Parathyroid adenoma (tissue), 2 donors: ENCODE measurements around the gene DEFB128.
"Not testable (repeated sequence)": the region's sequence is repeated elsewhere in the genome, so short reads cannot be mapped to it uniquely, and the experiment has no call there.

Source experiments
- H2AFZ ChIP-seq: fragments of 300-600 bp; sonication (generic); one replicate; pipeline ENCODE4 v1.7.0; 2017; ENCODE audit warnings: antibody characterized with exemption, mild to moderate bottlenecking
- H3K27ac ChIP-seq: fragments of 300-600 bp; sonication (generic); one replicate; pipeline ENCODE4 v1.7.0; 2017
- H3K27me3 ChIP-seq: fragments of 300-600 bp; sonication (generic); one replicate; pipeline ENCODE4 v1.7.0; 2017; ENCODE audit warnings: low read length; ENCODE audit not compliant: control insufficient read depth, insufficient read depth
- H3K36me3 ChIP-seq: fragments of 300-600 bp; sonication (generic); one replicate; pipeline ENCODE4 v1.7.0; 2017; ENCODE audit warnings: low read length; ENCODE audit not compliant: control insufficient read depth, insufficient read depth
- H3K4me1 ChIP-seq: fragments of 300-600 bp; sonication (generic); one replicate; pipeline ENCODE4 v1.7.0; 2017; ENCODE audit warnings: control low read depth
- H3K4me2 ChIP-seq: fragments of 300-600 bp; sonication (generic); one replicate; pipeline ENCODE4 v1.7.0; 2017; ENCODE audit warnings: low read length
- H3K4me3 ChIP-seq: fragments of 300-600 bp; sonication (generic); one replicate; pipeline ENCODE4 v1.7.0; 2017; ENCODE audit warnings: low read depth, low read length
- H3K79me2 ChIP-seq: fragments of 300-600 bp; sonication (generic); one replicate; pipeline ENCODE4 v1.7.0; 2017; ENCODE audit warnings: control low read depth
- H3K9ac ChIP-seq: fragments of 300-600 bp; sonication (generic); one replicate; pipeline ENCODE4 v1.7.0; 2017; ENCODE audit warnings: mild to moderate bottlenecking
- H3K9me3 ChIP-seq: fragments of 300-600 bp; sonication (generic); one replicate; pipeline ENCODE4 v1.7.0; 2017; ENCODE audit warnings: low read length; ENCODE audit not compliant: control insufficient read depth
- TF ChIP-seq, protein P1 (sequence below): fragments of 300-600 bp; sonication (generic); IDR thresholded peaks from one replicate; pipeline ENCODE4 v1.7.0; 2017; ENCODE audit warnings: antibody characterized with exemption, mild to moderate bottlenecking
- donor health status: primary hyperparathyroidism.

Gene DEFB128

DNA sequence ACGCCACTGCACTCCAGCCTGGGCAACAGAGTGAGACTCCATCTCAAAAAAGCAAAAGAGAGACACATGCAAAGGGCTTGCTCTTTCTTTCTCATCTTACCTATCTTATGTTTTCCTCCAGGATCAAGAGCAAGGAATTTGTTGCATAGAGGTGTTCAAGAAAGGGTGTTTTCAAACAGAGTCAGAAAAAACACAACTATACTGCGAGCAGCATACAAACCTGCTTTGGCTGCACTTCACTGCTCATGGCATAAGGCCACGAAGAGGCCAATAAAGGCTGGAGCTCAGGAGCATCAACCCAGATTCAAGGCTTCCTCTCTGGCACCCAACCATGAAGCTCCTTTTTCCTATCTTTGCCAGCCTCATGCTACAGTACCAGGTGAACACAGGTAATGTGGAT is 37.4 kb upstream of the DEFB128 start, which contains the start of gene DEFB129:
Gene DEFB129, plus strand, starts transcription at position 301 of the 400 bp plus-strand sequence. Its CDS starts 31 bp downstream, at position 332.
- no peak within 1 kb of the TSS for H3K4me3 ChIP-seq
- H3K4me1 ChIP-seq: no peaks in the 10 kb centered on the region
- H3K27ac ChIP-seq: no peak within 1 kb of the TSS
- H3K9ac ChIP-seq: no peak within 1 kb of the TSS
- no peaks in the 10 kb centered on the region for H3K36me3 ChIP-seq
- TF ChIP-seq, protein P1, sequence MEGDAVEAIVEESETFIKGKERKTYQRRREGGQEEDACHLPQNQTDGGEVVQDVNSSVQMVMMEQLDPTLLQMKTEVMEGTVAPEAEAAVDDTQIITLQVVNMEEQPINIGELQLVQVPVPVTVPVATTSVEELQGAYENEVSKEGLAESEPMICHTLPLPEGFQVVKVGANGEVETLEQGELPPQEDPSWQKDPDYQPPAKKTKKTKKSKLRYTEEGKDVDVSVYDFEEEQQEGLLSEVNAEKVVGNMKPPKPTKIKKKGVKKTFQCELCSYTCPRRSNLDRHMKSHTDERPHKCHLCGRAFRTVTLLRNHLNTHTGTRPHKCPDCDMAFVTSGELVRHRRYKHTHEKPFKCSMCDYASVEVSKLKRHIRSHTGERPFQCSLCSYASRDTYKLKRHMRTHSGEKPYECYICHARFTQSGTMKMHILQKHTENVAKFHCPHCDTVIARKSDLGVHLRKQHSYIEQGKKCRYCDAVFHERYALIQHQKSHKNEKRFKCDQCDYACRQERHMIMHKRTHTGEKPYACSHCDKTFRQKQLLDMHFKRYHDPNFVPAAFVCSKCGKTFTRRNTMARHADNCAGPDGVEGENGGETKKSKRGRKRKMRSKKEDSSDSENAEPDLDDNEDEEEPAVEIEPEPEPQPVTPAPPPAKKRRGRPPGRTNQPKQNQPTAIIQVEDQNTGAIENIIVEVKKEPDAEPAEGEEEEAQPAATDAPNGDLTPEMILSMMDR: no peak
- no peak within 1 kb of the TSS for H3K4me2 ChIP-seq
- H3K27me3 ChIP-seq: peaks cover 3% of the 10 kb centered on the region
- H3K79me2 ChIP-seq: no peaks in the 10 kb centered on the region
- no peak within 1 kb of the TSS for H2AFZ ChIP-seq
- H3K9me3 ChIP-seq: no peaks in the 10 kb centered on the region

DNA sequence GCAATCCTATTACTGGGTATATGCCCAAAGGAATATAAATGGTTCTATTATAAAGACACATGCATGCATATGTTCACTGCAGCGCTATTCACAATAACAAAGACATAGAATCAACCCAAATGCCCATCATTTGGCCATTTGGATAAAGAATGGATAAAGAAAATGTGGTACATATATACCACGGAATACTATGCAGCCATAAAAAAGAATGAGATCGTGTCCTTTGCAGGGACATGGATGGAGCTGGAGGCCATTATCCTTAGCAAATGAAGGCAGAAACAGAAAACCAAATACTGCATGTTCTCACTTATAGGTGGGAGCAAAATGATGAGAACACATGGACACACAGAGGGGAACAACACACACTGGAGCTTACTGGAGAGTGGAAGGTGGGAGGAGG is 36.4 kb upstream of the DEFB128 start:
- not testable (repeated sequence) for H3K9me3 ChIP-seq, H3K9ac ChIP-seq, H3K4me1 ChIP-seq, H3K36me3 ChIP-seq, H3K79me2 ChIP-seq, H3K4me3 ChIP-seq, H3K27ac ChIP-seq, H2AFZ ChIP-seq, H3K4me2 ChIP-seq, H3K27me3 ChIP-seq

DNA sequence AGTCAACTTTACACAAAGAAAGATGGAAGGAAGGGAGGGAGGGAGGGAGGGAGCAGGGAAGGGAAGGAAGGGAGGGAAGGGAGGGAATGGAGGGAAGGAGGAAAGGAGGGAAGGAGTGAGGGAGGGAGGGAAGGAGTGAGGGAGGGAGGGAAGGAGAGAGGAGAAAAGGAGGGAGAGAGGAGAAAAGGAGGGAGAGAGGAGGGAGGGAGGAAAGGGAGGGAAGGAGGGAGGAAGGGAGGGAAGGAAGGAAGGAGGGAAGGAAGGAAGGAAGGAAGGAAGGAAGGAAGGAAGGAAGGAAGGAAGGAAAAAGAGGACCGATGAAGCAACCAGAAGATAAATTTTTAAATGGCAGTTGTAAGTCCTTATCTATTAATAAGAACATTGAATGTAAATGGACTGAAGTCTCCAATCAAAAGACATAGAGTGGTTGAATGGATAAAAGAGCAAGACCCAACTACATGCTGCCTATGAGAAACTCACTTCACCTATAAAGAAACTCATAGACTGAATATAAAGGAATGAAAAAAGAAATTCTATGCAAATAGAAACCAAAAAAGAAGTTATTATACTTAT is 31.8 kb upstream of the DEFB128 start:
- H3K27me3 ChIP-seq: peaks cover 3% of the 10 kb centered on the region
- H3K79me2 ChIP-seq: no peaks in the 10 kb centered on the region
- TF ChIP-seq, protein P1: no peak
- H3K4me3 ChIP-seq: no peak overlapping the region
- no peaks in the 10 kb centered on the region for H3K36me3 ChIP-seq
- H3K27ac ChIP-seq: no peak overlapping the region
- no peaks in the 10 kb centered on the region for H3K4me1 ChIP-seq
- H2AFZ ChIP-seq: no peak overlapping the region
- H3K4me2 ChIP-seq: no peak overlapping the region
- H3K9ac ChIP-seq: no peak overlapping the region
- H3K9me3 ChIP-seq: no peaks in the 10 kb centered on the region

DNA sequence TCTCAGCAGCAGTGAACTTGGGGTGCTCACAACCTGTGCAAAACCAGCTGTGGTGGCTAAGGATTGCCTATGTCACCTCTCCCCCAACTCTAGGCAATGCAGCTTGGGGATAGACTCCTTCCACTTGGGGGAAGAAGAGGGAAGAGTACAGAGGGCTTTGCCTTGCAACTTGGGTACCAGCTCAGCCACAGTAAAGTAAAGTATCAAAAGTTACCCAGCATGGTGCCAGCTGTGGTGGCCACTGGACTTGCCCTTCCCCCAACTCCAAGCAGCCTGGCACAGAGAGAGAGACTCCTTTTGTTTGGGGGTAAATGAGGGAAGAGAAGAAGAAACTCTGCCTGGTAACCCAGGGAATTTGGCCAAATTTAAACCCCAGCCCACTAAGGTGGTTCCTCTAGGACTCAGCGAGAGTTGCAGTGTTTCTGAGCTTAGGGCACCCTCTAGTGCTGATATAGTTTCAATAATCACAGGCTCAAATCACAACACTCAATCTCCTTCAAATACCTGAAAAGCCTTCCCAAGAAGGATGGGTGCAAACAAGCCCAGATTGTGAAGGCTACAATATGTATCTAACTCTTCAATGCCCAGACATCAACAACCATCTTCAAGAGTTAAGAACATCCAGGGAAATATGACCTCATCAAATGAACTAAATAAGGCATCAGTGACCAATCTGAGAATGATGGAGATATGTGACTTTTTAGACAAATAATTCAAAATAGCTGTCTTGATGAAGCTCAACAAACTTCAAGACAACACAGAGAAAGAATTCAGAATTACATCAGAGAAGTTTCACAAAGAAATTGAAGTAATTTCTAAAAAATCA is 30.0 kb upstream of the DEFB128 start:
- Histone ChIP-seq H3K9ac (no peak overlapping the region), H3K27me3 (no peaks in the 10 kb centered on the region), H3K36me3 (no peaks in the 10 kb centered on the region), H3K4me3 (no peak overlapping the region), H3K4me2 (no peak overlapping the region), H3K79me2 (no peaks in the 10 kb centered on the region), H3K4me1 (no peaks in the 10 kb centered on the region), H3K9me3 (no peaks in the 10 kb centered on the region), H3K27ac (no peak overlapping the region), H2AFZ (no peak overlapping the region)
- TF ChIP-seq, protein P1: peak; percentile 24

DNA sequence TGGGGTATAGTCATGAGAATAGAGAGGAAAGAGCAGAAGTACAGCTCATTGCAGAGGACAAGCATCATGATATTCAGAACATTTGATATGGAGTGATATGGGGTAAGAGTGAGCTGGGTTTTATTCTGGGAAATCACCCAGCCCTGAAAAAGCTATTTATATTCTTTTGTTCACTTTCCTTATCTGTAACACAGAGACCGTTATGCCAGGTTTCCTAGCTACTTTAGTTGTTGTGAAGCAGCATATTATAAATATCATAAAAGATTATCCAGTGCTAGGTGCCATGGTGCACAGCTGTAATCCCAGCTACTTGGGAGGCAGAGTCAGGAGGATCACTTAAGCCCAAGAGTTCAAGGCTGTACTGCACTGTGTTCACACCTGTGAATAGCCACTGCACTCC is 27.8 kb upstream of the DEFB128 start:
- no peak overlapping the region for H2AFZ ChIP-seq
- H3K9ac ChIP-seq: no peak overlapping the region
- no peak overlapping the region for H3K27ac ChIP-seq
- H3K4me1 ChIP-seq: no peaks in the 10 kb centered on the region
- no peak overlapping the region for H3K4me2 ChIP-seq
- TF ChIP-seq, protein P1: no peak
- H3K36me3 ChIP-seq: no peaks in the 10 kb centered on the region
- H3K9me3 ChIP-seq: no peaks in the 10 kb centered on the region
- no peak overlapping the region for H3K4me3 ChIP-seq
- no peaks in the 10 kb centered on the region for H3K79me2 ChIP-seq
- H3K27me3 ChIP-seq: no peaks in the 10 kb centered on the region
